Measurements from ENCODE around the gene TMEM25.
"Not testable (repeated sequence)": the region's sequence is repeated elsewhere in the genome, so short reads cannot be mapped to it uniquely, and the experiment has no call there.

TMEM25 gene

DNA sequence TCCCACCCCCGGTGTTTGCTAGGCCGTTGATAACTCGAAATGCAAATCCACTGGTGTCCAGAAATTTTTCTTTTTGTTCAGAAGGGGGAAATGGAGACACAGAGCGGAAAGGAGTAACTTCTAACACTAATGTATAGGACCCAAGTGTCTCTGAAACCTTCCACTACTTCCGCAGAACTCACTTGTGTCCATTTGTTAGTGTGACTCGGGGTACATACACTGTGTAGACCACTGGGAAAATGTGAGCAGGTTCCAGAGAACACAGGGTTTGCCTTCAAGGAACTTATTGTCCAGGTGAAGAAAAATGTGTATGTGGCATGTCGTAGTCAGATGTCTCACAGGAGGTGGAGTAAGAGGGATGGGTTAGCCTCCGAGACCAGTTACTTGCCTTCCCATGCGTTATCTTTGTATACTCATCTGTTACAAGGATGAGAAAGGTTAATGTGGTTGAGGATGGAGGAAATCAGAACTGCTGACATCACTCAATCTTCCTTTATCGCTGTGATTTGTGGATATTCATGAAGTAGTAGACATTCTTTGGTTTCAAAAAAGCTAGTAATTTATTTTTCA, 42.1 kb downstream of the TMEM25 start:
- H3K4me3 ChIP-seq (ENCODE audit: control insufficient read depth, low read depth, low read length), result peak overlapping the region; percentile 77
- TF ChIP-seq, protein P1, sequence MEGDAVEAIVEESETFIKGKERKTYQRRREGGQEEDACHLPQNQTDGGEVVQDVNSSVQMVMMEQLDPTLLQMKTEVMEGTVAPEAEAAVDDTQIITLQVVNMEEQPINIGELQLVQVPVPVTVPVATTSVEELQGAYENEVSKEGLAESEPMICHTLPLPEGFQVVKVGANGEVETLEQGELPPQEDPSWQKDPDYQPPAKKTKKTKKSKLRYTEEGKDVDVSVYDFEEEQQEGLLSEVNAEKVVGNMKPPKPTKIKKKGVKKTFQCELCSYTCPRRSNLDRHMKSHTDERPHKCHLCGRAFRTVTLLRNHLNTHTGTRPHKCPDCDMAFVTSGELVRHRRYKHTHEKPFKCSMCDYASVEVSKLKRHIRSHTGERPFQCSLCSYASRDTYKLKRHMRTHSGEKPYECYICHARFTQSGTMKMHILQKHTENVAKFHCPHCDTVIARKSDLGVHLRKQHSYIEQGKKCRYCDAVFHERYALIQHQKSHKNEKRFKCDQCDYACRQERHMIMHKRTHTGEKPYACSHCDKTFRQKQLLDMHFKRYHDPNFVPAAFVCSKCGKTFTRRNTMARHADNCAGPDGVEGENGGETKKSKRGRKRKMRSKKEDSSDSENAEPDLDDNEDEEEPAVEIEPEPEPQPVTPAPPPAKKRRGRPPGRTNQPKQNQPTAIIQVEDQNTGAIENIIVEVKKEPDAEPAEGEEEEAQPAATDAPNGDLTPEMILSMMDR (conservative IDR thresholded peaks at IDR 0.05; ENCODE audit: control insufficient read depth, insufficient read depth, low read depth, low read length), result no peak
- DNase-seq (ENCODE audit: low read depth), result peak; percentile 63

DNA sequence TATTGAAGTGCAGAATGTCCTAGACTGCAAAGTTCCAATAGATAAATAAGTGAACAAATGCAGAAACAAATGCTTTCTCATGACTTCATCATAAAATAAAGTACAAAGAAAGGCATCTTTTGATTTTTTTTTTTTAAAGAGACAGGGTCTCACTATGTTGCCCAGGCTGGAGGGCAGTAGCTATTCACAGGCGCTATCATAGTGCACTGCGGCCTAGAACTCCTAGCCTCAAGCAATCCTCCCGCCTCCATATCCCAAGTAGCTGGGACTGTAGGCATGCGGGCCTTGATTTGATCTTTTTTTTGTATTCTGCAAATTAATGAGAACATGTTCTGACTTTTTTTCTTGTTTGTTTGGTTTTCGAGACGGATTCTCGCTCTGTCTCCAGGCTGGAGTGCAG, 43.6 kb downstream of the TMEM25 start:
- H3K4me3 ChIP-seq (ENCODE audit: control insufficient read depth, low read depth, low read length), result peak overlapping the region; percentile 77

DNA sequence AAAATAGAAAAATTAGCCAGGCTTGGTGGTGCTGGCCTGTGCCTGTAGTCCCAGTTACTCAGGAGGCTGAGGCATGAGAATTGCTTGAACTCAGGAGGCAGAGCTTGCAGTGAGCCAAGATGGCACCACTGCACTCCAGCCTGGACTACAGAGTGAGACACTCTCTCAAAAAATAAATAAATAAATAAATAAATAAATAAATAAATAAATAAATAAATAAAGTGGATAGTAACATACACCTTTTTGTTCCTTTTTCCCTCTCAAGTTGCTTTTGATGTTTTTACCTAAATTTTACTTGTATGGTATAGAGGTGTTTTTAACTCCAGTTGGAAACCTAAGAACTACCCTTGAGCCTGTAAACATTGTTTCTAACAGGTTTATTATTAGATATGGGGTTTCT, 47.0 kb downstream of the TMEM25 start:
- not testable (repeated sequence) for H3K4me3 ChIP-seq (ENCODE audit: control insufficient read depth, low read depth, low read length); DNase-seq (ENCODE audit: low read depth)

More for the DNA sequence above, 43.6 kb downstream of the TMEM25 start:
- TF ChIP-seq, protein P1 (conservative IDR thresholded peaks at IDR 0.05; ENCODE audit: control insufficient read depth, insufficient read depth, low read depth, low read length), result no peak
- DNase-seq (ENCODE audit: low read depth), result peak; percentile 16

DNA sequence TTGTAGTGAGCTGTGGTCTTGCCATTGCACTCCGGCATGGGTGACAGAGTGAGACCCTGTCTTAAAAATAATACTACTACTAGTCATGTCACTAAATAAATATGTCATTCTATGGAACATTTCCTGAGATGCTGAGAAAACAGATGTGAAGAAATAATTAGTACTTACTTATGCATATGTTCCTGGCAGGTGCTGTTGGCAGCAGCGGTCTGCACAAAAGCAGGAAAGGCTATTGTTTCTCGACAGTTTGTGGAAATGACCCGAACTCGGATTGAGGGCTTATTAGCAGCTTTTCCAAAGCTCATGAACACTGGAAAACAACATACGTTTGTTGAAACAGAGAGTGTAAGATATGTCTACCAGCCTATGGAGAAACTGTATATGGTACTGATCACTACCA, 50.1 kb downstream of the TMEM25 start:
- TF ChIP-seq, protein P1 (conservative IDR thresholded peaks at IDR 0.05; ENCODE audit: control insufficient read depth, insufficient read depth, low read depth, low read length), result no peak
- no peak for DNase-seq (ENCODE audit: low read depth)
- no peak overlapping the region for H3K4me3 ChIP-seq (ENCODE audit: control insufficient read depth, low read depth, low read length)

Data from fibroblast of mammary gland (primary cell).